Measurements from ENCODE around the gene REEP1. TPM values are rescaled to one million over a fixed set of nuclear protein-coding genes. Genes with fewer than 3 reads are reported as not detected.

REEP1 gene
- total and polyA plus RNA-seq, 9 of the 15 experiments (the other 6 are each of a cell fraction or from before 2014, with no cell fraction given), result 0.11 to 0.67 (median 0.13) TPM

GRCh38 chr2:86185517-86186212 is 151.8 kb downstream of the REEP1 start (continued):
- TF ChIP-seq AFF4 (CRISPR knock-in tag; IDR thresholded peaks at IDR 0.05), result no peak
- TF ChIP-seq, protein P1, sequence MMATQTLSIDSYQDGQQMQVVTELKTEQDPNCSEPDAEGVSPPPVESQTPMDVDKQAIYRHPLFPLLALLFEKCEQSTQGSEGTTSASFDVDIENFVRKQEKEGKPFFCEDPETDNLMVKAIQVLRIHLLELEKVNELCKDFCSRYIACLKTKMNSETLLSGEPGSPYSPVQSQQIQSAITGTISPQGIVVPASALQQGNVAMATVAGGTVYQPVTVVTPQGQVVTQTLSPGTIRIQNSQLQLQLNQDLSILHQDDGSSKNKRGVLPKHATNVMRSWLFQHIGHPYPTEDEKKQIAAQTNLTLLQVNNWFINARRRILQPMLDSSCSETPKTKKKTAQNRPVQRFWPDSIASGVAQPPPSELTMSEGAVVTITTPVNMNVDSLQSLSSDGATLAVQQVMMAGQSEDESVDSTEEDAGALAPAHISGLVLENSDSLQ (IDR thresholded peaks at IDR 0.05), result peak; percentile 54; the same call in 1 of the 2 replicates
- TF ChIP-seq, protein P2, sequence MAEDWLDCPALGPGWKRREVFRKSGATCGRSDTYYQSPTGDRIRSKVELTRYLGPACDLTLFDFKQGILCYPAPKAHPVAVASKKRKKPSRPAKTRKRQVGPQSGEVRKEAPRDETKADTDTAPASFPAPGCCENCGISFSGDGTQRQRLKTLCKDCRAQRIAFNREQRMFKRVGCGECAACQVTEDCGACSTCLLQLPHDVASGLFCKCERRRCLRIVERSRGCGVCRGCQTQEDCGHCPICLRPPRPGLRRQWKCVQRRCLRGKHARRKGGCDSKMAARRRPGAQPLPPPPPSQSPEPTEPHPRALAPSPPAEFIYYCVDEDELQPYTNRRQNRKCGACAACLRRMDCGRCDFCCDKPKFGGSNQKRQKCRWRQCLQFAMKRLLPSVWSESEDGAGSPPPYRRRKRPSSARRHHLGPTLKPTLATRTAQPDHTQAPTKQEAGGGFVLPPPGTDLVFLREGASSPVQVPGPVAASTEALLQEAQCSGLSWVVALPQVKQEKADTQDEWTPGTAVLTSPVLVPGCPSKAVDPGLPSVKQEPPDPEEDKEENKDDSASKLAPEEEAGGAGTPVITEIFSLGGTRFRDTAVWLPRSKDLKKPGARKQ (CRISPR knock-in tag; IDR thresholded peaks at IDR 0.05), result no peak
